Measurements from ENCODE around the gene CHST15.

The CHST15 gene

DNA sequence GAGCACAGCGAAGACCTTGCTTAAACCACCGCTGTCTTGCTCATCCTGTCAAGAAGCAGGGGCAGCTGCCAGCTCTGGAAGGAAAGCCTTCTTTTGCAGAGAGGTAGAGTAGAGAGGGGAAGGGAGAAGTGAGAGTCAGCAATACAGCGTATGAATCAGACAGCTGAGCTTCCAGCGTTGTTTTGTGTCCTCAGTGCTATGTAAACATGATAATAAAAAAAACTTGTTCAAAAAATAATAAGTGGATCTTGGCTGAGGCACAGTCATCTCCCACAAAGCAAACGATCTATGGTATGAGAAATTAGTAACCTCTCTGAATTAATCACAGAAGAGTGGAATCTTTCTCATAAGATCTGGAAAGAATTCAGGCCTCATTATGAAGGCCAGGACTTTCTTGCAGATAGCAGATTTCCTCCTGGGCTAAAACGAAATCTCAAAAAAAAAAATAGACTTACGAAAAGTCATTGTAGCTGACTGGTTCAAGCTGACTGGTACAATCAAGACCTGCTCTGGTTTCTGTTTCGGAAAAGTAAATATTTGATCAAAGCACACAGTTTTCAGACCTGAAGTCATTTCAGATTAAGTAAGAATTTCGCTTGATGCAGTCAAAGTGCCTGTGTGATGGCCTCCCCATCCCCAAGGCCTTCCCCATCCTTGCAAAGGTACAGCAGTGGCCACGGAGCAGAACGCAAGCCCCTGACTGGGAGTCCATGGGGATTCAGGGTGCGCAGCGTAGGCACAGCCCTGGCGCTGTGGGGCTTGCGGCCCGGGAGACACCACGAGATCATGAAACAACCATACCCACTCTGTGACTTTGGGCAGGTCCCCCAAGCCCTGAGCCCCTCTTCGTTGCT, 29.4 kb downstream of the CHST15 start:
- no peak for DNase-seq

DNA sequence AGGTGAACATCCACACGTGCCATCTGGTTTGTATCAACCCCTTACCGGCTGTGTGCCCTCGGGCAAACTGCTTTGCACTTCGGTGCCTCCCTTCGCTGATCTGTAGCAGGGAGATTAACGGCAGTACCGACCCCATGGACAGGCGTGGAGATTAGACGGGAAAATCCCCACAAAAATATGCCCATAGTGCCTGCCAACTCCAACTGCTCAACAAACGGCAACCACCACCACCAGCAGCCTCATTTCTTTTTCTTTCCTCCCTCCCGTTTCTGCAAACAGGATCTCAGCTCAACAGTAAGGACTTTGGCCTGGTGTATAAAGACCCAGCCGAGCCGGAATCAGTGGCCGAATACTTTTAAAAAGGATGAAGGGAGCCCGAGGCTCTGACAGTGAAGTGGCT, 31.0 kb downstream of the CHST15 start:
- no peak for DNase-seq

DNA sequence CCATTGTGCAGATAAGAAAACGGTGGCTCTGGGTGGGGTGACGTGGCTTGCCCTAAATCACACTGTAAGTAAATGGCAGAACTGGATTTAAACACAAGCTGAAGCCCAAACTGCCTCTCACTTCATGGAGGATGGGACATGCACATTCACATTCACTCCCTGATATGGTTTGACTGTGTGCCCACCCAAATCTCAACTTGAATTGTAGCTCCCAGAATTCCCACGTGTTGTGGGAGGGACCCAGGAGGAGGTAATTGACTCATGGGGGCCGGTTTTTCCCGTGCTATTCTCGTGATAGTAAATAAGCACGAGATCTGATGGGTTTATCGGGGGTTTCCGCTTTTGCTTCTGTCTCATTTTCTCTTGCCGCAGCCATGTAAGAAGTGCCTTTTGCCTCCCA, 32.4 kb downstream of the CHST15 start:
- DNase-seq: no peak

DNA sequence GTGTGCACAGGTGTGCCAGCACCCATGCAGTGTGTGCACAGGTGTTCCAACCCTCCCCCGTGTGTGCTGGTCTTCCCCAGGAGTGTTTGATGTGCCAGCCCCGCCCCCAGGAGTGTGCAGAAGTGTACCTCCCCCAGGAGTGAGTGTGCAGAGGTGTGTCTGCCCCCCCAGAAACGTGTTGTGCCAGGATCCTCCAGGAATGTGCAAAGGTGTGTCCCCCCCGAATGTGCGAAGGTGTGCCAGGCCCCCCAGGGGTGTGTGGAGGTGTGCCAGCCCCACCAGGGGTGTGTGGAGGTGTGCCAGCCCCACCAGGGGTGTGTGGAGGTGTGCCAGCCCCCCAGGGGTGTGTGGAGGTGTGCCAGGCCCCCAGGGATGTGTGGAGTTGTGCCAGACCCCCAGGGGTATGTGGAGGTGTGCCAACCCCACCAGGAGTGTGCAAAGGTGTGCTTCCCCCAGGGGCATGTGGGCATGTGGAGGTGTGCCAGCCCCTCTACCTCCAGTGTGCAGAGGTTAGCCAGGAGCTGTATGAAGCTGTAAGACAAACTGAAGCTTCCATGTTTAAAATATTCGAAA, 33.2 kb downstream of the CHST15 start:
- DNase-seq: no peak

DNA sequence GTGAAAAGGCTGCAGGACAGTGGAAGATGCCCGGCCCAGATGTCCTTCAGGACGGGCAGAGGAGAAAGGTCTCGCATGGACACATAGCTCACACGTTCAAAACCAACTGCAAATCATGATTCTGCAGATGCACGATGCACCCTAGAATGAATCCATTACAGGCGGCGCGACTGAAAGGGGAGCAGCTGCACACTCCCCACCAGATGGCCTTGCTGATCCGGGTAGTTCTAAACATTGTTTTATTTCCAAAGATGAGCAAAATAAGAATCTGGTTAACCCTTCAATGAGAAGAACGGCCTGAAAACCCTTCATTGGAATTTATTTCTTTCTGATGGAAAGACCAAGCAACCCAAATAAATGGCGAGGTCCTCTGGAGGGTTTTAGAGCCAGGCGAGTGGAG, 33.8 kb downstream of the CHST15 start:
- DNase-seq: no peak

DNA sequence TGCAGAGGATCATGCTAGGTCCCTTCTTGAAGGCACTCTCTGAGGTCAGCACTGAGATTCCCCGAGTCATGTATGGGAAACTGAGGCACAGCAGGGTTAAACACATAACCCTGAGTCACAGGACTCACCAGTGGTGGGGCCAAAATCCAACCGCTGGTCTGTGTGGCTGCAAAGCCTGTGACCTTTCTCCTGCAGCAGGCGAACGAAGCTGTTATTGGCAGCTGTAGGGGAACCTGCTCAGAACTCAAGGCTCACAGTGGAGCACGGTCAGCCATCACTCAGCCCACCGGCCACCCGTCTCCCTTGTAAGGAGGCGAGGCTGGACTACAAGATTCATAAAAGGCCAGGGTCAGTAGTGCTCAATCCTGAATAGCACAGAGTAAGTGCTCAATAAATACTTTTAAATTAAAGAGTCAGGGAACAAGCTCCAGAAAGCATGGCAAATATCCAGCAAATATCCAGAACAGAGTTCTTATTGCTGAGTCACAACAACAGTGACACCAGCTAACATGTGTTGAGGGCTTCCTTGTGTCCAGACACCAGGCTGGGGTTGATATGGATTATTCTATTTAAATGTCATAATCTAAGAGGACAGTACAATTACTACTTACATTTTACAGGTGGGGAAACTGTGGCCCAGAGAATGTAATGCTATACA, 34.9 kb downstream of the CHST15 start:
- DNase-seq: no peak

DNA sequence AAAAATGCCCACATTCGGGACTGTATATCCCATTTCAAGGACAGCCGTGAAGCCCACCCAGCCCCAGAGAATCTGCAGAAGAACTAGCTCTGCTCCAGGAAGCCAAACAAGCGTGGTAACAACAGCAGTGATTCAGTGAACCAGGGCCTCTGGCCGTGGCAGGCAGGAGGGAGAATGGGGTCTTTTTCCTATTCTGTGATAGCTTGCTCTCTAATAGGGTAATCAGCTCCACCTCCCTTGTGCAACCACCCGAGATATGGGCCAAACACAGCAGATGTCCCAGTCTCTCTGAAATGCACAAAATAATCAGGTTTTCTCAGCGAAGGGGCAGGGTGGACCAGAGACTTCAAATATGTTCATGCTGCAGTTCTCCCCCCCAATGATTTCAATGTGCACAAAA, 35.8 kb downstream of the CHST15 start:
- no peak for DNase-seq

DNA sequence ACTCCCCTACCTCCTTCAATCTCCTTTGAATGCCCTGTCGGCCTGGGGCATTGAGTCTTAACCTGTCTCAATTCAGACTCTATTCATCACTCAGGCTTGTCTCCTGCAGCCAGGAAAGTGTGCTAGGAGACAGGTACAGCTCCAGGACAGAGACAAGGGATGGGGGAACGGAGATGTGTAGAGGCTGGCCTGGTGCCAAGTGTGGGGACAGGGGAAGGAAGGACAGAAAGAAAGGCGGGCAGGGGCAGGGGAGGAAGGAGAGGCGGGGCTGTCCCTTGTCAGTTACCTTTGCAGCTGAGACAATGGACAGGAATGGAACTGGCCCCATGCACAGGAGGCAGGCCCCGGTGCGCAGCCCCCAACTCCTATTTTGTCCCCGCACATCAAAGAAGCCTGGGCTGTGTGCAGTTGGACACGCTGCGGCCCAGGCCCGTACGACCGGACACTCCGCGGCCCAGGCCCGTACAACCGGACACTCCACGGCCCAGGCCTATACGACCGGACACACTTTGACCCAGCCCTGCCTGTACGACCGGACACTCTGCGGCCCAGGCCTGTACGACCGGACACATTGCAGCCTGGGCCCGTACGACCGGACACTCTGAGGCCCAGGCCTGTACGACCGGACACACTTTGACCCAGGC, 36.9 kb downstream of the CHST15 start:
- DNase-seq: no peak

DNA sequence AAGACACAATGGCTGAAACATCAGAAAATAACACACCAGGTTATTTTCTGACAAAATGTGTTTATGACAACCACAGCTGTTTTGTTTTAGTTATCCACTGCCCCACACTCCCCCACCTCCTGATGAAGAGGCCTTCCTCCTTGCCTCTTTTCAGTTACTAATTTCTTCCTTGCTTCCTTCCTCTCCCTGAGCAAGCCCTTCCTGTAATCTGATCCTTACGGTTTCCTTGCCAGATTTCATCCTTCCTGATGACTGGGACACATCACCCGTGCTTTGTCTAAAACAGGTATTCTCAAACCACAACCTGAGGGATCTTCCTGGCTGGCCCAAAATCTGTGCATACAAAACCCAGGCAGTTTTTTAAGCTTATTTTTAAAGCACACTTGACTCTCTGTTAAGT, 39.4 kb downstream of the CHST15 start:
- no peak for DNase-seq

DNA sequence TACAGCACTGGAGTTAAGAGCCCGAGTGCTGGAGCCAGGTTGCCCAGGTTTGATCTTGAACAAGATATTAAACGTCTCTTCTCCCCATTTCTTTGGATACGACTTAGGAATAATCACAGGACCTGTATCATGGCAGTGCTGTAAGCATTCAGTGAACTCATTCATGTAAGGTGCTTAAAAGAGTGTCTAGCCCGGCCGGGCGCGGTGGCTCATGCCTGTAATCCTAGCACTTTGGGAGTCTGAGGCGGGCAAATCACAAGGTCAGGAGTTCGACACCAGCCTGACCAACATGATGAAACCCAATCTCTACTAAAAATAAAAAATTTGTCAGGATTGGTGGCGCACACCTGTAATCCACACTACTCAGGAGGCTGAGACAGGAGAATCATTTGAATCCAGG, 40.8 kb downstream of the CHST15 start:
- no peak for DNase-seq

DNA sequence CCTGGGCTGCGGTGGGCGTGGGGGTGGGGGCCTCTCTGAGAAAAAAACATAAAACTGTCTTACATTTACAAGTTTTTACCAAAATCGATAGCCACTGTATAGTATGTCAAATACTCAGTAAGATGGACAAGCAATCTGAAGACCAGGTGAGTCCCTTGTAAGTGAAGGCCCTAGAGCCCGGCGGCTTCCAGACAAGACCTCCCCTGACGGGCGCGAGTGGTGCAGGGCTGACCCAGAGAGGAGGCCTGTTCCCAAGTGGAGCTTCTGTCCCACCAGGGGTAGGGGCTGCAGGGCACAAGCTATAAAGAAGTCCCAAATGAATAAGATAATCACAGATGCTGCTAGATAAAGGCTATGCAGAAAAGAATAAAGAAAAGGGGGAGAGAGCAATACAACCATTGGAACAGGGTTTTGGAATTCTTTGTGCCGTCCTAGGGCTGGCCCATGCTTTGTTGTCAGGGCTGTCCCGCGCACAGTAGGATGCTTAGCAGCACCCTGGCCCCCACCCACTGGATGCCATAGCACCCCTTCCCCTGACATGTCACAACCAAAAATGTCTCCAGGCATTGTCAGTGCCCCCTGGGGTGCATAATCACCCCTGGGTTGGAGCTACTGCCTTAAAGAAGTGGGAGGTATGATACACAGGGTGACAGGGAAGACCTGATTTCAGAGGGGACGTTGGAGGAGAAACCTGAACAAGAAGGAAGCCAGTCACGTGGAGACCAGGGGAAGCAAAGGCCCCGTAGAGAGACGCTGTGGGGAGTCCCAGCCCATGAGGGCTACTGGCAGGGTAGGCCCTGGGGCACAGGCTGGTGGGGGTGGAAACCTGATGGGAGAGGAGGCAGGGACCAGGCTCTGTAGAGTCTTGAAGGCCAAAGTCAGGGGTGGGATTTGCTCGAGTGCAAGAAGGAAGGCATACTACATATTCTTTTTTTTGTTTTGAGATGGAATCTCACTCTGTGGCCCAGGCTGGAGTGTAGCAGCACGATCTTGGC, 43.1 kb downstream of the CHST15 start:
- DNase-seq: no peak

DNA sequence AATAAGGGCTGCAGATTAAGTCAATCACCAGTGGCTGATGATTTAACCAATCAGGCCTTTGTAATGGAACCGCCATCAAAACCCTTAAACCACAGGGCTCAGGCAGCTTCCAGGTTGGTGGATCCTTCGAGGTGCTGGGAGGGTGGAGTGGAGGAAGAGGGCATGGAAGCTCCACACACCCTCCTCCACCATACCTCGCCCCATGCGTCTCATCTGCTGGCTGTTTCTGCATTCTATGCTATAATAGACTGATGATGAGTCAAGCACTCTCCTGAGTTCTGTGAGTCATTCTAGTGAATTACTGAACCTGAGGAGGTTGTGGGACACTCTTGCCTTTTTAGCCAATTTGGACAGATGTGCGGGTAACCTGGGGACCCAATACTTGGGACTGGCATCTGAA, 43.9 kb downstream of the CHST15 start:
- no peak for DNase-seq

DNA sequence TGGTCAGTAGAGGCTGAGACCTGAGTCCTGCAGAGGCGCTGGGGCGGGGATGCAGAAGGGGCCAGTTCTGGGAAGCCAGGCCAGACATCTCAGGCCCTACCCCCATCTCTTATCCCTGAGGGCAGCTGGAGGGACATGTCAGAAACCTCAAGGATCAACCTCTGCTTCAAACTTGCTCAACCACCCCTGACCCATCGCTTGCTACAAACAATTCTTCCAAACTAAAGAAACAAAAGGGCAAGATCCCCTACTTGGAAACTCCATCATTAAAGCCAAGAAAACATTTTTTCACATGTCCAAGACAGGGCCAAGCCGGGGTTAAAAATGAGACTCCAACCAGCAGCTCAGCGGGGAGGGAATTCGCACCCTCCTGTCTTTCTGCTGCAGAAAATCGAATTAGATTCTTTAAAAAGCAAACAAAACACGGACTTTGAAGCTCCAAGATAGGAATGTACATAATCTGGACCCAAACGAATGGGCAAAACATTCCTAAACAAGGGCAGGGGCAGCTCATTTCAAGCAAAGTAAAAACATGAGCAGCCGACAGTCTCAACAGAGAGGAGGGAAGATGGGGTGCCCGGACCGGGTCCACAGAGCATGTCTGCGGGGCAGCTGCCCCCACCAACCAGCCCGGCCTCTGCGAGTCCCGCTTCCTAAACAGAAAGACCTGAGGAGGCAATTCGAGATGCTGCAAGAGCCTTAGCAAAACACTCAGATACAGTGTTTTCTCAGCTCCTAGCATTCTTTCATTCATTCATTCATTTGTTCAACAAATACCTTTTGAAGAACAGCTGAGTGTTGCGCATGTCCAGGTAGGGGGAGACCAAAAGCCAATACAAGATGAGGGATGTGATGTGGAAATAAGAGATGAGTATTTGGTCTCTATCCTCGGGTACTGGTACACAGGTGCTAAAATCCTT, 44.8 kb downstream of the CHST15 start:
- DNase-seq: no peak

DNA sequence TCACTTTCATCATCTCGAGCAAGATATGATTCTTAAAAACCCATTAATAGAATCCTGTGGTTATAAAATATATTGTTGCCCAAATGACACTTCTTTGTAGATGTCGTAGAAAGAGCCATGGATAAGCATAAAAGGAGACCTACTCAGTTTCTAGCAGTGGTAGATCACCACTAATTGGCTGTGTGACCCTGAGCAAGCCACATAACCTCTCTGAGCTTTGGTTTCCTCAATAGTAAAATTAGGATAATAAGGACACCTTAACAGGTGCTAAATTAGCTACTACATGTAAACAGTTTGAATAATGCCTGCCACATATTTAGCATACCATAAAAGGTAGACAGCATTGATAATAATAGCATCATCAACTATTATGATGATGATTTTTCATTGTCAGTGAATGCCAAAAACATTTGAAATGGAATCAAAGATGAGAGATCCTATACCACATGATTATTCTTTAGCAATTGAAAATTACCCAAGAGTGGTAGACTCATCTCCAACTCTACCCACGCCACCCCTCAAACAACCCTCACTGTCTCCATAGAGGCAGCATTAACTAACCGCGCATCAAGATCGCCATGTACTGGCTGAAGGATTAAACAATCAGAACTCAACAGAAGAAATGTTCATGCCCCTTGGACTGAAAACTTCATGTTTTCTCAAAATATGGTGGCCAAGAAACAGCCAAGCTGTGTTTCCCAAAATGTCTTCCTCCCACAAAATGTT, 45.8 kb downstream of the CHST15 start:
- no peak for DNase-seq

DNA sequence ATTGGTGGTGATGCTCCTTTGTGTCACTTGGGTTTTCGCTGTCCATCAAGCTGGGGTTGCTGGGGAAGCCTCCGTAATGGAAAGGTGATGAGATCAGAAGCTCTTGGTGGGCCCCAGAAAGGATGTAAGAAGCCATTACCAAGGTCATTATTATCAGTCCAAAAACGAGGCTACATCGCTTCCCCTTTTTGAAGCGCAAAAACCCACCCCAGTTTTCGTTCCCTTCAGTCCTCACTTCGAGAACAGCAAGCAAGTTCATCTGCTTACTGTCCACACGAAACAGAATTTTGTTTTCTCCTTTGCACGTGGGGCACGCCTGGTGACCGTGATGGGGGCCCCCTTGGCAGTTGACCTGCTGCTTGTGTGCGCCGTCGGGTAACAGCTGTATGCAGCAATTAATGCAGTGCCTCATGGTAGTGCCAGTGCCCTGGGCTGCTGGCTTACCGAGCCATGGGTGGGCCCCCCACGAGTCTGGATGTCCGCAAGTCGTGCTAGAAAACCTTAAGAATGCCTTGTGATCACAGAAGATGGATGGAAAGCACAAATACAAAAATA, 47.5 kb downstream of the CHST15 start:
- DNase-seq: no peak

DNA sequence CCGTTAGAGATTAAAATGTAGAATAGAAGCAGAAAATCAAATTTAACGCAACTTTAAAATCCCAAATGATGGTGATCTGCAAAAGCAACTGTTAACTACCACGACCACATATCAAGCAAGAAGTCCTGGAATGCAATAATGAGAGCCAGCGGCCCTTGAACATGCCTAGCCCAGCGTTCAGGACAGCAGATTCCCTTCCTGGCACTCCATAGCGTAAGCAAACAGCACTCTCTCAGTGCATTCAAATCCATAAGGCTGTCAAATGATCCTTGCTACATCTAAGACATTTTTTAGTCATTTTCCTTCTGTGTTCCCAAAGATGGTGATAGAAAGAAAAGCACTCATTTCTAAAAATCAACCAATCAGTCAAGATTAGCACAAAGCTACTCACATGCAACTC, 48.1 kb downstream of the CHST15 start:
- DNase-seq: no peak

DNA sequence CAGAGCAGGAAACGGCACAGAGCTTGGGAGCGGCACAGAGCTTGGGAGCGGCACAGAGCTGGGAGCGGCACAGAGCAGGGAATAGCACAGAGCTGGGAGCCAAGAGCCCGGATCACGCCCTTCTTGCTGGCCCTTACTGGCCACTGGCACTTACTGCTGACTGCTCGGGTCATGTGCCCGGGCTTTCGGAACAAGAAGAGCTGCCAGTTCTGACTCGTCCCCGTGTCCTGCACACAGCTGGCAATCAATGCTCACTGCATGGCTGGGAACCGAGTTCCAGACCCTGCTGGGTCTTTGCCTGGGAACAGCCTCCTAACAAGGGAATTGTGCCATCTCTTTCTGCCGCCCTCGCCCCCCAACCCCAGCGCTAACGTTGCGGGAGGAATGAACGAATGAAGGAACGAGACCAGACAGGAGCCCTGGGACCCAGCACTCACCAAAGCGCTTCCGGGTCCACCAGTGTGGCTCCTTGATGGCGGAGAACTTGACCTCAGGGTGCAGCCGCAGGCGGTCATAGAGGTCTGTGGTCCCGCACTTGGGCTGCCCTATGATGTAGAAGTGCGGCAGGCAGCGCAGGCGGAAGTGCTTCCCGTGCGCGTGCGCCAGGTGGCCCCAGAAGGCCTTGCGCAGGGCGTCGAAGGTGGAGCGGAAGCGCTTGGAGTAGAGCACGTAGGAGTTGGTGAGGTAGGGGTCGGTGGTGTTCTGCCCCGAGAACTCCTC, 49.1 kb downstream of the CHST15 start:
- no peak for DNase-seq

DNA sequence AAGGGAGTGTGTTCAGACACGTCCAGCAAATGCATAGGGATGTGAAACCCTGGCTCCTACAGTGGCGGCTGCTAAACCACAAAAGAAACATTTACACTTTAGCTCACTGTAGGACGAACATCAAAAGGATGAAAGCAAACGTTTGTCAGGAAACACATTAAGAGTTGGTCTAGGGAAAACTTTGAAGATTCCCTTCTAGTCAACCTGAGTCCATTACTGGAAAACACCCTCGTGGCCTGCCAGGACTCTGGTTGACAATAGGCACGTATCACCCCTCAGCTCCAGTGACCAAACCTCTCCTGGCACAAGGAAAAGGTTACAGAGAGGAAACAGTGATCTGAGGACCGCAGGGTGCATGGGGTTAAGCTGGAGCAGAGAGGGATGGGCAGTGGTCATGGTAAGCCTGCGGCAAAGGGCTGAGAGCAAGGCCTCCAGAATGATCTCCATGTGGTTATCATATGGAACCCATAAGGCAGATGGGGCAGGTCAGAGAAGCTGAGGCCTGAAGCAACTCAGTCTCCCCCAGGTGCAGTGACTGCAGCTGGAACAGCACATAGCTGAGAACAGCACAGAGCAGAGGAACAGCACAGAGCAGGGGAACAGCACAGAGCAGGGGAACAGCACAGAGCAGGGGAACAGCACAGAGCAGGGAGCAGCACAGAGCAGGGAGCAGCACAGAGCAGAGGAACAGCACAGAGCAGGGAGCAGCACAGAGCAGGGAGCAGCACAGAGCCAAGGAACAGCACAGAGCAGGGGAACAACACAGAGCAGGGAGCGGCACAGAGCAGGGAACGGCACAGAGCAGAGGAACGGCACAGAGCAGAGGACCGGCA, 49.9 kb downstream of the CHST15 start:
- DNase-seq: no peak
